Measurements from ENCODE around the gene PILRA. TPM values are rescaled to one million over a fixed set of nuclear protein-coding genes. Genes with fewer than 3 reads are reported as not detected.

PILRA gene
- total RNA-seq, 1 experiment from 2014 or later, result 0.28 TPM

DNA sequence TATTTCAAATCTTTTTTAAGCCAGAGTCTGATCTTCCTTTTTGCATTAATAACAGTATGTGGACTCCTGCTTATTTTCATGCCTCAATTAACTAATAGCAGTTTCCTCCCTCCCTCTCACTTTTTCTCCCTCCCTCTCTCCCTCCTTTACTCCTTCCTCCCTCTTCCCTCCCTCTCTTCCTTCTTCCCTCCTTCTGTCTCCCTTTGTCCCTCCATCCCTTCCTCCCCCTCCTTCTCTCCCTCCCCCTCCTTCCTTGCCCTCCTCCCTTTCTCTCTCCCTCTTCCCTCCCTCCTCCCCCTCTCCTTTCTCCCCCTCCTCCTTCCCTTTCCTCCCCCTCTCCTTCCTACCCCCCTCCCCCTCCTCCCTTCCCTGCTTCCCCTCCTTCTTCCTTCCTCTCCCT, 53.2 kb downstream of the PILRA start:
- H3K4me3 ChIP-seq (ENCODE audit: insufficient read depth, low read depth, low read length), result no peak overlapping the region
- no peak for DNase-seq
- peaks cover 5% of the 10 kb centered on the region for H3K27me3 ChIP-seq (ENCODE audit: control insufficient read depth, insufficient read depth, low read length)
- H3K36me3 ChIP-seq (replicated peaks; ENCODE audit: control insufficient read depth, insufficient read depth, low read length), result no peaks in the 10 kb centered on the region; the same call in 1 of the 2 replicates

DNA sequence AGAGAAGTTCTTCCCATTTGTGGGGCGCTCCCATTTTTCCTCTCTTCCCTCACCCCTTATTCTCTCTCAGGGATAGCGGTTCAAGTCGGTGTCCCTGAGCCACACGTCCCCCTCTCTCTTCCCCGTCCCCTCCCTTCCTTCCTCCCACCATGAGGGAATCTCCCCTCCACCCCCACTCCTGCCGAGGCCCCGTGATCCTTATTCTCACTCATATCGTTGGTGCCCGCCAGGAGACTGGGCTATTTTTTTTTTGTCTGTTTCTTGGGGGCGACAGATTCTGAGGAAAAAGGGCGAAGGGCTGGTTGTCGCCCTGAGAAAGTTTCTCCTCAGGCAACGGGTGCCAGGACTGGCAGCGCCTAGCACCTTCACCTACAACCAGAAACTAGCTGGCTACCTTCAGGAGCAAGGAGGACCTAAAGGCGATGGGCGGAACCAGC, 54.5 kb downstream of the PILRA start:
- DNase-seq, result no peak
- peaks cover 5% of the 10 kb centered on the region for H3K27me3 ChIP-seq (ENCODE audit: control insufficient read depth, insufficient read depth, low read length)
- H3K36me3 ChIP-seq (replicated peaks; ENCODE audit: control insufficient read depth, insufficient read depth, low read length), result peaks cover 8% of the 10 kb centered on the region
- H3K4me3 ChIP-seq (ENCODE audit: insufficient read depth, low read depth, low read length), result peak overlapping the region; percentile 57

DNA sequence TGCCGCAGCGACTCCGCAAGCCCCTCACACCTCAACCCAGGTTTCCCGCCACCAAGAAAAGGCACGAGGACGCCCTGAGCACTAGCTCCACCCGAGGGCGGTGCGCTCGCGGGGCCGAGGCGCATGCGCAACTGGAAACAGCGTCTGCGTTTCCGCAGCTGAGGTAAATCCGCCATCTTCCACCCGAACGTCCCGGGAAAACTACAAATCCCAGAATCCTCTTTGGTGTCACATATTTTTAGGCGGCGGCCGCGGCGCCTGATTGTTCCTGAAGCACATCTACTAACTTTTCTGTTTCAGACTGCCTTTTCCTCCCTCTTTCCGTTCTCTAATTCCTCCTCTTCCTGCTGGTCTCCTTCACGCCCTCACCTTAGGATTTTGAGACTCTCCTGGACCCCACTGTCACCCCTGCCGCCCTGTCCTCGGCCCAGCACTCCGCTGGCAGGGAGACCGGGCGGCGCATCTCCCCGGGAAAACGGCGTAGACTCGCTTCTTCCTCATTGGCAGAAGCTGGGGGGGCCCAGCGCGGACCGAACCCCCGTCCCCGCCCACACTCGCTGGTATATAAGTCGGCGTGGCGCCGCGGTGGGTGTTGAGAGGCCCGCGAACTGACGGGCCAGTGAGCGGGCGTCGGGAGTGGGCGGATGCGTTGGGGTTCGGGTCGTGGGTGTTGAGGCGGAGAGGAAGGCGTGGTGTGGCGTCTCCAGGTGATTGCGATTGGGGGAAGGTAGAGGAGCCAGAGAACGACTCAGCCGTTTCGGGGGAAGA, 55.1 kb downstream of the PILRA start, which contains the start of gene ZCWPW1:
Gene ZCWPW1, minus strand, starts transcription at position 505 of the 768 bp plus-strand sequence. CDS start 8,054 bp downstream, outside the sequence.
- peak; percentile 94 for DNase-seq
- peaks cover 13% of the 10 kb centered on the region for H3K36me3 ChIP-seq (replicated peaks; ENCODE audit: control insufficient read depth, insufficient read depth, low read length)
- H3K4me3 ChIP-seq (ENCODE audit: insufficient read depth, low read depth, low read length), result peak within 1 kb of the TSS; percentile 89
- peaks cover 5% of the 10 kb centered on the region for H3K27me3 ChIP-seq (ENCODE audit: control insufficient read depth, insufficient read depth, low read length)

DNA sequence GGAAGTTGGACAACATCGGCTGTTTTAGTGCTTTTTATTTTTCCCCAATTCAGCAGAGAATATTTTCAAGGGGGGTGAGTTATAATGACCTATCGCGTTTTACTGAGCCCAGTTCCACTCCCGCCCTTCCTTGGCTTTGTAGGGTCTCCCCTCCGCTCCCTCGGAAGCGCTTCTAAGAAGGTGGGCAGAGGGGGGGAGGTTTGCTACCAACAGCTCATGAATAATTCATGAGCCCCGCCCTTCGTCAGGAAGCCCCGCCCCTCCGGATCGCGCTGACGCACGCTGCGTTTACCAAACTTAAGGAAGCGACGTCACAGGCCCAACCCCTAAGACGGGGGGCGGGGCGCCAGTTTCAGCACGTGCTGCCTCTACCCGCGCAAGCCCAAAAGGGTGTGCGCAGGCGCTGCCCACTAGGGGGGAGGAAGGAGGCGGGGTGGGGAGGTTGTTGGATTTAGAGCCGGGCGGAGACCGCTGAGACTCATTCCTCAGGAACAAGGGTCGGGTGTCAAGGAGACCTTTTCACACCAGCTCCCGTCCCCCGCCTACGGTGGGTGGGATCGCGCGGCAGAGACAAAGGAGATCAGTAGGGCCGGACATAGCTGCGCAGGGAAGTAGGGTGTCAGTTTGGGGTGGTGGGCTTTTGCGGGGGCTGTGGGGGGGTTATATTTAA, 55.8 kb downstream of the PILRA start:
- DNase-seq, result peak; percentile 97
- Histone ChIP-seq H3K27me3 (ENCODE audit: control insufficient read depth, insufficient read depth, low read length) (peaks cover 5% of the 10 kb centered on the region), H3K36me3 (replicated peaks; ENCODE audit: control insufficient read depth, insufficient read depth, low read length) (peaks cover 20% of the 10 kb centered on the region), H3K4me3 (ENCODE audit: insufficient read depth, low read depth, low read length) (peak overlapping the region; percentile 89)

DNA sequence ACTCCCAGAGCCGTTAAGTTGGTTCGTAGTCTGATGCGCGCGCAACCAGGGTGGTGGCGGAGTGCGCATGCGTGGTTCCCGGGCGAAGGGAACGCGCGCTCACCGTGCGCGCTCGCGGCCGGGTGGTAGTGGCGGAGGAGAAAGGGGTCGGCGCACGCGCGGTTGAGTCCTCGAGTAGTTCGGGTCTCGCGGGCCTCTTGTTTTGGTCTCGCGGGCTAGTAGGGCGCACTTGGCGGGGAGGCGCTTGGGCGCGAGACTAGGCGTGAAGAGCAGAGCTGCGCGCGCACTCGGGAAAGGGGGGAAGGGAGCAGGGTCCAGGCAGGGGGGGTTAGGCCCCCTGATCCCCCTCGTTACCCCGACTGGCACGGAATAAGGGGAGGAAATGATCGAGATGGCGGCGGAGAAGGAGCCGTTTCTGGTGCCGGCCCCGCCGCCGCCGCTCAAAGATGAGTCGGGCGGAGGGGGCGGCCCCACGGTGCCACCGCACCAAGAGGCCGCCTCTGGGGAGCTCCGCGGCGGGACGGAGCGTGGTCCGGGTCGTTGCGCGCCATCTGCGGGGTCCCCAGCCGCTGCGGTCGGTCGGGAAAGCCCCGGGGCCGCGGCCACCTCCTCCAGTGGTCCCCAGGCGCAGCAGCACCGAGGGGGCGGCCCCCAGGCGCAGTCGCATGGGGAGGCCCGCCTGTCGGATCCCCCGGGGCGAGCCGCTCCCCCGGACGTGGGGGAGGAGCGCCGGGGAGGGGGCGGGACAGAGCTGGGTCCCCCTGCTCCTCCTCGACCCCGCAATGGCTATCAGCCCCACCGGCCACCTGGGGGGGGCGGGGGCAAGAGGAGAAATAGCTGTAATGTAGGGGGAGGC, 56.6 kb downstream of the PILRA start, which contains the start of gene MEPCE:
Gene MEPCE, plus strand, starts transcription at position 195 of the 856 bp plus-strand sequence. Its CDS starts 188 bp downstream, at position 383.
- DNase-seq, result peak; percentile 99

DNA sequence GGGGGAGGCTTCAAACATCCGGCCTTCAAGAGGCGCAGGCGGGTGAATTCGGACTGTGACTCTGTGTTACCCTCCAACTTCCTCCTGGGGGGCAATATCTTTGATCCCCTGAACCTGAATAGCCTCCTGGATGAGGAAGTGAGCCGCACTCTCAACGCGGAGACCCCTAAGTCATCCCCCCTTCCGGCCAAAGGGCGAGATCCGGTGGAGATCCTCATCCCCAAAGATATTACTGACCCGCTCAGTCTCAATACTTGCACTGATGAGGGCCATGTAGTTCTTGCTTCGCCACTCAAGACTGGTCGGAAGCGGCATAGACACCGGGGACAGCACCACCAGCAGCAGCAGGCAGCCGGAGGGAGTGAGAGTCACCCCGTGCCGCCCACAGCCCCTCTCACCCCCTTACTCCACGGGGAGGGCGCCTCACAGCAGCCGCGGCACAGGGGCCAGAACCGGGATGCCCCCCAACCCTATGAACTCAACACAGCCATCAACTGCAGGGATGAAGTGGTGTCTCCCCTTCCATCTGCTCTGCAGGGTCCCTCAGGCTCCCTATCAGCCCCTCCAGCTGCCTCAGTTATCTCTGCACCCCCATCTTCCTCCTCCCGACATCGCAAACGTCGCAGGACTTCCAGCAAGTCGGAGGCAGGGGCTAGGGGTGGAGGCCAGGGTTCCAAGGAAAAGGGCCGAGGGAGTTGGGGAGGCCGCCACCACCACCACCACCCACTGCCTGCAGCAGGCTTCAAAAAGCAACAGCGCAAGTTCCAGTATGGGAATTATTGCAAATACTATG, 57.4 kb downstream of the PILRA start:
- Histone ChIP-seq H3K27me3 (ENCODE audit: control insufficient read depth, insufficient read depth, low read length) (peaks cover 5% of the 10 kb centered on the region), H3K36me3 (replicated peaks; ENCODE audit: control insufficient read depth, insufficient read depth, low read length) (peaks cover 25% of the 10 kb centered on the region), H3K4me3 (ENCODE audit: insufficient read depth, low read depth, low read length) (peak overlapping the region; percentile 89)
- peak; percentile 66 for DNase-seq

More for the DNA sequence above, 56.6 kb downstream of the PILRA start, which contains the start of gene MEPCE:
- peaks cover 5% of the 10 kb centered on the region for H3K27me3 ChIP-seq (ENCODE audit: control insufficient read depth, insufficient read depth, low read length)
- peak within 1 kb of the TSS; percentile 89 for H3K4me3 ChIP-seq (ENCODE audit: insufficient read depth, low read depth, low read length)
- H3K36me3 ChIP-seq (replicated peaks; ENCODE audit: control insufficient read depth, insufficient read depth, low read length), result peaks cover 24% of the 10 kb centered on the region

DNA sequence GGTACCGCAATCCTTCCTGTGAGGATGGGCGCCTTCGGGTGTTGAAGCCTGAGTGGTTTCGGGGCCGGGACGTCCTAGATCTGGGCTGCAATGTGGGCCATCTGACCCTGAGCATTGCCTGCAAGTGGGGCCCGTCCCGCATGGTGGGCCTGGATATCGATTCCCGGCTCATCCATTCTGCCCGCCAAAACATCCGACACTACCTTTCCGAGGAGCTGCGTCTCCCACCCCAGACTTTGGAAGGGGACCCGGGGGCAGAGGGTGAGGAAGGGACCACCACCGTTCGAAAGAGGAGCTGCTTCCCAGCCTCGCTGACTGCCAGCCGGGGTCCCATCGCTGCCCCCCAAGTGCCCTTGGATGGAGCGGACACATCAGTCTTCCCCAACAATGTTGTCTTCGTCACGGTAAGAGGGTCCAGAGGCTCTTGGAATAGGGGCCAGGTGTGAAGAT, 58.0 kb downstream of the PILRA start:
- 0 out of 2 replicates have a peak overlapping the region, but pooled peaks have one; percentile 3 for H3K4me3 ChIP-seq (ENCODE audit: insufficient read depth, low read depth, low read length)
- peak; percentile 36 for DNase-seq
- H3K27me3 ChIP-seq (ENCODE audit: control insufficient read depth, insufficient read depth, low read length), result peaks cover 5% of the 10 kb centered on the region
- H3K36me3 ChIP-seq (replicated peaks; ENCODE audit: control insufficient read depth, insufficient read depth, low read length), result peaks cover 25% of the 10 kb centered on the region

DNA sequence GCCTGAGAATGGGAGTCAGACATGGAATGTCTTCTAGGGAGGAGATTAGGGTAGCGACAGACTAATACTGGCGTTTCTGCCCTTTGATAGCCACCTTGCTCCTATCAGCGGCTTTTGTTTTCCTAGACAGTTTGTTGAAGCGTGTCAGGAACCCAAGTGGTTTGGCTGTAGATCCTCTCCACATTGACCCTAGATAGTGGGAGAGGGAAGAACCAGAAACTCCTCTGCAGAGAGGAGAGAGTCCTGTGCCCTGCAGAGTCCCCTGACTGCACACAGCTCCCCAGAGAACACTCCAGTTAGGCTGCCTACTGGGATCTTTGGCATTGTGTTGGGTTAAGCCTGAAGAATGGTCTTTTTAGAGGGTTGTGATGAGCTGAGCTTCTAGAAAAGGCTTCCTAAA, 58.8 kb downstream of the PILRA start:
- Histone ChIP-seq H3K4me3 (ENCODE audit: insufficient read depth, low read depth, low read length) (no peak overlapping the region), H3K27me3 (ENCODE audit: control insufficient read depth, insufficient read depth, low read length) (peaks cover 5% of the 10 kb centered on the region), H3K36me3 (replicated peaks; ENCODE audit: control insufficient read depth, insufficient read depth, low read length) (peaks cover 25% of the 10 kb centered on the region)
- DNase-seq, result no peak

DNA sequence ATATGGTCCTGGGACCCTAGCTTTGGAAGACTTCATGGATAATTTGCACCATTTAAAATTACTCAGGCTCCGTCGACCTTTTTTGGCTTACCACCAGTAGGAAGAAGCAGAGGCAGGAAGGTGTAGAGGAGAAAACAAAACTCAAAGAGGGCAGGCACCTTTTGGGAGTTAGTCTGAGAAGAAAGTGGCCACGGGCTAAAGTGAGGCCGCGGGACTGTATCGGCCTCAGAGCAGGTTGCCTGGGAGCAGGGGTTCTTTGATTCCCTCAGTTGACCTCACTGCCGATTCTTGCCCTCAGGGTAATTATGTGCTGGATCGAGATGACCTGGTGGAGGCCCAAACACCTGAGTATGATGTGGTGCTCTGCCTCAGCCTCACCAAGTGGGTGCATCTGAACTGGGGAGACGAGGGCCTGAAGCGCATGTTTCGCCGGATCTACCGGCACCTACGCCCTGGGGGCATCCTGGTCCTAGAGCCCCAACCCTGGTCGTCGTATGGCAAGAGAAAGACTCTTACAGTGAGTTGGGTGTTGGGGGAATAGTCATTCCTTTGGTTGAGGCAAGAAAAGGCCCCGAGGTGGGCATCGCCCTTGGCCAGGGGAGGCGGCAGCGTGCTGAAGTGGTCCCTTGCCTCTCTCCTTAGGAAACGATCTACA, 59.5 kb downstream of the PILRA start:
- Histone ChIP-seq H3K4me3 (ENCODE audit: insufficient read depth, low read depth, low read length) (no peak overlapping the region), H3K27me3 (ENCODE audit: control insufficient read depth, insufficient read depth, low read length) (peaks cover 2% of the 10 kb centered on the region)
- peak; percentile 17 for DNase-seq

DNA sequence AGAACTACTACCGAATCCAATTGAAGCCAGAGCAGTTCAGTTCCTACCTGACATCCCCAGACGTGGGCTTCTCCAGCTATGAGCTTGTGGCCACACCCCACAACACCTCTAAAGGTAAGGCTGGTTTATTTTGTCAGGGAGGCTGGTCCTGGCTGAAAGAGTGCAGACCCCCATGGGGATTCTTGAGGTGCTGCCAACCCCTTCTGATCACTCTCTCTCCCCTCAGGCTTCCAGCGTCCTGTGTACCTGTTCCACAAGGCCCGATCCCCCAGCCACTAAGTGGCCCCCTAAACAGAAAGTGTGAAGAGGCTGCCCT, 59.9 kb downstream of the PILRA start:
- Histone ChIP-seq H3K36me3 (replicated peaks; ENCODE audit: control insufficient read depth, insufficient read depth, low read length) (peaks cover 25% of the 10 kb centered on the region), H3K4me3 (ENCODE audit: insufficient read depth, low read depth, low read length) (no peak overlapping the region), H3K27me3 (ENCODE audit: control insufficient read depth, insufficient read depth, low read length) (no peaks in the 10 kb centered on the region)
- DNase-seq, result no peak

More for the DNA sequence above, 59.5 kb downstream of the PILRA start:
- peaks cover 25% of the 10 kb centered on the region for H3K36me3 ChIP-seq (replicated peaks; ENCODE audit: control insufficient read depth, insufficient read depth, low read length)

DNA sequence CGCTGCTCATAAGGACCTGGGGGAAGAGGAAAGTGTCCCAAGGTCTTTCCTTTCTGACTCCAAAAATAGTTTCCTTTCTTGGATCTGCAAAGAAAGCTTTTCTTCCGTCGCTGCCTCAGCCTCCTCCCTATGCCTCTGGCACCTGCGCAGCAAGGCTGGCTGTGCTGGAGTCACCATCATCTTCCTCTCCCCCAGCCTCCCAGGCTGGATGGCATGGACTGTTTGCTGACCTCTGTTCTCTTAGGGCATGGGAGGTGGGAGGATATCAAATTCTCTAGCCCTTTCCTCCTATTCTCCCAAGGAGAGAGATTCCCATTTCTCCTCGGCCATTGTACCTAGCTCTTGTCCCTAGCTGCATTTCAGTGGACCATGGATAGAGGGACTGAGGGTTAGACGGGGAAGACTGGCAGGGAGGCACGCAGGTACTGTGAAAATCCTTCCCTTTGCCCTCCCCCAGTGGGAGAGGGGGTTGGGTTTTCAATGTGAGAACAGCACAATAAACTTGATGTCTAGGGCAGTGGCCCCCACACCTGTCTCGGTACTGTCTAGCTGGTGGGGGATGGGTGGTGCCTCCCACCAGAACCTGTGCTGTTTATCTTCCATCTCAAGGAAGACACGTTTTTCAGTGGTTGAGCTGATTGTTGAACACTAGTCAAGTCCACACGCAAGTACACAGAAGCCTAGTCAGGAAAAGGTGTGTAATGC, 60.5 kb downstream of the PILRA start:
- Histone ChIP-seq H3K4me3 (ENCODE audit: insufficient read depth, low read depth, low read length) (no peak overlapping the region), H3K27me3 (ENCODE audit: control insufficient read depth, insufficient read depth, low read length) (no peaks in the 10 kb centered on the region)

DNA sequence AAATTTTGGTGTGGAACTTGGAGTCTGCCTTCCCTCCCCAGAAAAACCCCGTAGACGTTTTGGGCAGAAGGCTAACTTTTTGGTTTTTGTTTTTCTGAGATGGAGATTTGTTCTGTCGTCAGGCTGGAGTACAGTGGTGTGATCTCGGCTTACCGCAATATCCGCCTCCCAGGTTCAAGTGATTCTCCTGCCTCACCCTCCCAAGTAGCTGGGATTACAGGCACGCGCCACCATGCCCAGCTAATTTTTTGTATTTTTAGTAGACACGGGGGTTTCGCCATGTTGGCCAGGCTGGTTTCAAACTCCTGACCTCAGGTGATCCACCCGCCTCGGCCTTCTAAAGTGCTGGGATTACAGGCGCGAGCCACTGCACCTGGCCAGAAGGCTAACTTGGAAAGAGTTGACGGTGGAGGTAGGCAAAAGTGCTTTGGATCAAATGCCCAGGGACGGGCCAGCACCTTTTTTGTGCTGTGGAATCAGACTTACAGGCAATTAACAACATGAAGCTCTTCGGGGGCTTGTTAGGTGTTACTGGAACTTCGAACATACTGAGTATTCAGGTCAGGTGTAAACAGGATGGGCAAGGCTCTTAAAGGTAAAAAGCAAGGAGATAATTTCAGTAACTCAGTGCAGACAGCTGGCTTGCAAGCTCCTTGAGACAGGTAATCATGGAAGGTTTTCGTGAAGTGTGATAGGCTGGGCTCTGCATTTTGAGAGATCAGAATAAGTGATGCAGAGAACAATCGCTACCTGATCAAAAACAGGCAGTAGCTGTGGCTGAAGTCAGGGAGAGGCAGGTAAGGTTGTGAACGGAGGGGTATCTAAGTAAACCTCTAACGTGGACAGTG, 61.2 kb downstream of the PILRA start:
- Histone ChIP-seq H3K36me3 (replicated peaks; ENCODE audit: control insufficient read depth, insufficient read depth, low read length) (peaks cover 25% of the 10 kb centered on the region), H3K4me3 (ENCODE audit: insufficient read depth, low read depth, low read length) (peak overlapping the region; percentile 96), H3K27me3 (ENCODE audit: control insufficient read depth, insufficient read depth, low read length) (no peaks in the 10 kb centered on the region)
- no peak for DNase-seq

More for the DNA sequence above, 60.5 kb downstream of the PILRA start:
- H3K36me3 ChIP-seq (replicated peaks; ENCODE audit: control insufficient read depth, insufficient read depth, low read length), result peaks cover 25% of the 10 kb centered on the region
- no peak for DNase-seq
